Measurements from ENCODE around the gene ZNF853. TPM values are rescaled to one million over a fixed set of nuclear protein-coding genes. Genes with fewer than 3 reads are reported as not detected.

The ZNF853 gene
- total and polyA plus RNA-seq, 2 of the 8 experiments (the other 6 are each of a cell fraction or from before 2014, with no cell fraction given), result 4.3 to 5.7 TPM

DNA sequence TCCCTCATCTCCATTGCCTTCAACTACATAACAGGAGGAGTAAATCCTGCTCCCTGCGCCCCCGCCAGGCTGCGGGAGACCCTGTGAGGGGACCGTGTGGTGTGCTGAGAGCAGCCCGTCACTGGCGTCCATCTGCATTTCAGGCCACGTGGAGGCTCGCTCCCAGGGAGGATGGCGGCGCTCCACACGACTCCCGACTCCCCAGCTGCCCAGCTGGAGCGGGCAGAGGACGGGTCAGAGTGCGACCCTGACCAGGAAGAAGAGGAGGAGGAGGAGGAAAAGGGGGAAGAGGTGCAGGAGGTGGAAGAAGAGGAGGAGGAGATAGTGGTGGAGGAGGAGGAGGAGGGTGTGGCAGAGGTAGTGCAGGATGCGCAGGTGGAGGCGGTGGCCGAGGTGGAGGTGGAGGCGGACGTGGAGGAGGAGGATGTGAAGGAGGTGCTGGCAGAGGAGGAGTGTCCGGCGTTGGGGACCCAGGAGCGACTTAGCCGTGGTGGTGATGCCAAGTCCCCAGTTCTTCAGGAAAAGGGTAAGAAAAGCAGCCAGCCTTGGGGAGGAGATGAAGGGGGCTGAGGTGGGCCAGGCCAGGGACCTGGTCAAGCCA, 26.9 kb downstream of the ZNF853 start (continued):
- TF ChIP-seq JUND (IDR thresholded peaks at IDR 0.05; ENCODE audit: low read length) (no peak), CBX5 (IDR thresholded peaks at IDR 0.05; ENCODE audit: low read depth, low read length) (no peak), MAX (IDR thresholded peaks at IDR 0.05) (no peak), RNF2 (IDR thresholded peaks at IDR 0.05; ENCODE audit: borderline replicate concordance, low read depth, low read length, missing control alignments, poor library complexity, severe bottlenecking) (no peak), RAD21 (IDR thresholded peaks at IDR 0.05 in 1 of 2, conservative IDR thresholded peaks at IDR 0.05 in 1 of 2; ENCODE audit: low read depth in 2 of 2, low read length in 2 of 2) (no peak)
